SU-DHL-6 (cell line): ENCODE measurements around the gene EFHC2.

Source experiments
- H2AFZ ChIP-seq: fragments of 200-600 bp; sonication (generic); 2 replicates; pipeline ENCODE4 v1.6.1; 2014; ENCODE audit warnings: low read depth, mild to moderate bottlenecking, moderate library complexity, mixed read lengths, antibody characterized with exemption, low read length; ENCODE audit not compliant: severe bottlenecking
- H3F3A ChIP-seq: fragments of 200-600 bp; shearing (Covaris generic); 2 replicates; pipeline ENCODE4 v1.6.0; 2016; ENCODE audit warnings: antibody characterized with exemption, mild to moderate bottlenecking; ENCODE audit not compliant: insufficient read depth
- H3K27ac ChIP-seq: fragments of 200-600 bp; sonication (generic); 2 replicates; pipeline ENCODE4 v1.5.1; 2016; ENCODE audit warnings: low read depth, mild to moderate bottlenecking, low read length, moderate library complexity, mixed read lengths
- H3K27me3 ChIP-seq: fragments of 200-600 bp; sonication (generic), shearing (Covaris generic); 2 replicates; pipeline ENCODE4 v1.6.0; 2014; ENCODE audit warnings: mild to moderate bottlenecking, low read length
- H3K36me3 ChIP-seq: fragments of 200-600 bp; sonication (generic); 2 replicates; pipeline ENCODE4 v1.6.1; 2014; ENCODE audit warnings: mild to moderate bottlenecking, low read length, mixed read lengths
- H3K4me2 ChIP-seq: fragments of 300-600, 200-600 bp; shearing (Covaris generic), sonication (generic); 2 replicates; pipeline ENCODE4 v1.6.0; 2014; ENCODE audit warnings: low read length, low read depth, mild to moderate bottlenecking; ENCODE audit not compliant: poor library complexity, severe bottlenecking
- H3K4me3 ChIP-seq: fragments of 200-600 bp; sonication (generic); 2 replicates; pipeline ENCODE4 v1.5.1; 2014; ENCODE audit warnings: antibody characterized with exemption, low read length, mild to moderate bottlenecking, mixed read lengths; ENCODE audit not compliant: insufficient read depth, poor library complexity, severe bottlenecking
- H3K79me2 ChIP-seq: fragments of 200-600 bp; sonication (generic); 2 replicates; pipeline ENCODE4 v1.6.1; 2014; ENCODE audit warnings: mild to moderate bottlenecking, low read length, moderate library complexity; ENCODE audit not compliant: insufficient read depth
- H3K9ac ChIP-seq: fragments of 200-600 bp; sonication (generic); 2 replicates; pipeline ENCODE4 v1.7.0; 2014; ENCODE audit warnings: mild to moderate bottlenecking, low read length
- H3K9me2 ChIP-seq: fragments of 200-600 bp; sonication (generic); replicated peaks from 2 replicates; pipeline ENCODE4 v1.6.1; 2014; ENCODE audit warnings: low read length; ENCODE audit not compliant: insufficient read depth
- H3K9me3 ChIP-seq: fragments of 200-600 bp; sonication (generic); 2 replicates; pipeline ENCODE4 v1.6.1; 2014; ENCODE audit warnings: low read length, mixed read lengths; ENCODE audit not compliant: insufficient read depth
- H4K20me1 ChIP-seq: fragments of 200-600 bp; sonication (generic); 2 replicates; pipeline ENCODE4 v1.6.1; 2014; ENCODE audit warnings: low read depth, mild to moderate bottlenecking, antibody characterized with exemption, low read length, moderate library complexity, mixed read lengths
- CTCF ChIP-seq: fragments of 200-600 bp; sonication (generic); IDR thresholded peaks from one replicate; pipeline ENCODE4 v1.5.1; 2017; ENCODE audit warnings: antibody characterized with exemption, mild to moderate bottlenecking, low read length, moderate library complexity; ENCODE audit not compliant: insufficient read depth, poor library complexity, severe bottlenecking
- EZH2phosphoT487 ChIP-seq: fragments of 200-600 bp; sonication (generic), shearing (Covaris generic); conservative IDR thresholded peaks from 2 replicates; pipeline ENCODE4 v1.6.1; 2018; ENCODE audit warnings: mild to moderate bottlenecking, antibody characterized with exemption, low read length, moderate library complexity, mixed read lengths

The EFHC2 gene

DNA sequence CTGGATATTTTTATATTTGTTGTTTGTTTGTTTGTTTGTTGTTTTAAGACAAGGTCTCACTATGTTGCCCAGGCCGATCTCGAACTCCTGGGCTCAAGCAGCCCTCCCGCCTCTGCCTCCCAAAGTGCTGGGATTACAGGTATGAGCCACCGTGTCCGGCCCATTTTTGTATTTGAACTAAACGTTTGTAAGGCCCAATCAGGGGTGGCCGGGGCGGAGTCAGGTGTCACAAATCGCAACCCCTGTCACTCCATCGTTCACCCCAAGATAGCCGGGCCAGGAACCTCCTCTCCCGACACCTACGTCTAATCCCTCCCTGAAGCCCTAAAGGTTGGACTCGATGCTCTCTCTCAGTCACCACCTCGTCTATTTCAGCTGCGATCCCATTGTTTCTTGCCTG, 722 bp upstream of the EFHC2 start:
- no peak overlapping the region for H2AFZ ChIP-seq
- no peaks in the 10 kb centered on the region for H3K9me2 ChIP-seq
- H3F3A ChIP-seq = no peaks in the 10 kb centered on the region
- H3K27ac ChIP-seq = no peak overlapping the region
- H3K79me2 ChIP-seq = no peaks in the 10 kb centered on the region
- no peaks in the 10 kb centered on the region for H3K9me3 ChIP-seq
- H3K9ac ChIP-seq = no peak overlapping the region
- H4K20me1 ChIP-seq = no peaks in the 10 kb centered on the region
- no peak overlapping the region for H3K4me3 ChIP-seq
- no peak overlapping the region for H3K4me2 ChIP-seq
- H3K36me3 ChIP-seq = no peaks in the 10 kb centered on the region
- TF ChIP-seq EZH2phosphoT487 (no peak), CTCF (no peak)
- no peaks in the 10 kb centered on the region for H3K27me3 ChIP-seq

GRCh38 chrX:44342866-44343265, 606 bp downstream of the EFHC2 start:
- Histone ChIP-seq H3F3A (no peaks in the 10 kb centered on the region), H3K36me3 (no peaks in the 10 kb centered on the region), H3K4me3 (no peak overlapping the region), H3K27ac (no peak overlapping the region), H3K4me2 (no peak overlapping the region), H3K27me3 (no peaks in the 10 kb centered on the region), H3K9ac (no peak overlapping the region), H3K9me2 (no peaks in the 10 kb centered on the region), H4K20me1 (no peaks in the 10 kb centered on the region), H3K79me2 (no peaks in the 10 kb centered on the region), H3K9me3 (no peaks in the 10 kb centered on the region), H2AFZ (no peak overlapping the region)
- no peak for TF ChIP-seq CTCF
- no peak for TF ChIP-seq EZH2phosphoT487

DNA sequence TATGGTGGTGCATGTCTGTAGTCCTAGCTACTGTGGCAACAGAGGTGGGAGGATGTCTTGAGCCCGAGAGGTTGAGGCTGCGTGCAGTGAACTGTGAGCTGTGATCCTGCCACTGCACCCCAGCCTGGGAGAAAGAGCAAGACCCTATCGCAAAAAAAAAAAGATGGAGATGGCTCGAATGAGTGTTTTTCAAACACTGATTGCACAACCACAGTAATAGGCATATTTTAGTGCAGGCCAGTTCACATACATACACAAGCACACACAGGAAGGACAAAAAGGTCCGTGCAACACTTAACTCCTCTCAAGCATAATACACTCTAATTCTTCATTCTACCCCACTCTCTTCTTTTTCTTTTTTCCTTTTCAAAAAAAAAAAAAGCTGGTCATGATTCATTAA, 5.1 kb downstream of the EFHC2 start:
- TF ChIP-seq CTCF (no peak), EZH2phosphoT487 (no peak)
- Histone ChIP-seq H4K20me1 (no peaks in the 10 kb centered on the region), H2AFZ (no peak overlapping the region), H3K36me3 (no peaks in the 10 kb centered on the region), H3F3A (no peaks in the 10 kb centered on the region), H3K27ac (no peak overlapping the region), H3K27me3 (no peaks in the 10 kb centered on the region), H3K9ac (no peak overlapping the region), H3K4me2 (no peak overlapping the region), H3K9me2 (no peaks in the 10 kb centered on the region), H3K4me3 (no peak overlapping the region), H3K9me3 (no peaks in the 10 kb centered on the region), H3K79me2 (no peaks in the 10 kb centered on the region)

DNA sequence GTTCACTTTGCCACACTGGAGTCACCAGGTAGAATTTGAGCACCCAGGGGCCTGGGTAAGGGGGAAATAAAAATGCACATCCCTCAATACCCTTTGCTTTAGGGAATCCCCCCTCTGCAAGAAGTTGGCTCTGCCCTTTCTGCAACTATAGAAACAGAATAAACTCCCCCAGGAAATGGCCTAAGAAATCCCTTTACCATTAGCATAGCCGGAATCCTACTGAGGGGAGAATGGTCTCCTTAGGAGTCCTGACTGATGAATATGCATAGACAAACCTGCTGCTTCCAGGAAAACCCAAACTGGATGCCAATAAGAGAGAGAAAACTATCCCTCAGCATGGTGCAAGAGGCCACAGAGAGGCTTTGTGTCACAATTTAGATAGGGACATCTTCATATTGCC, 11.0 kb downstream of the EFHC2 start:
- Histone ChIP-seq H4K20me1 (no peaks in the 10 kb centered on the region), H3K4me3 (no peak overlapping the region), H3K36me3 (no peaks in the 10 kb centered on the region), H3K9me2 (no peaks in the 10 kb centered on the region), H2AFZ (no peak overlapping the region), H3K9ac (no peak overlapping the region), H3K4me2 (no peak overlapping the region), H3K9me3 (no peaks in the 10 kb centered on the region), H3K79me2 (no peaks in the 10 kb centered on the region), H3F3A (no peaks in the 10 kb centered on the region), H3K27ac (no peak overlapping the region), H3K27me3 (no peaks in the 10 kb centered on the region)
- TF ChIP-seq EZH2phosphoT487 = no peak
- TF ChIP-seq CTCF = no peak
